GM12801 (cell line): ENCODE results near the gene OTOF.

Source experiments
- TF ChIP-seq, protein P1 (sequence below): IDR thresholded peaks from one replicate; pipeline ENCODE4 v1.5.1; 2011; ENCODE audit warnings: control low read depth; ENCODE audit not compliant: insufficient read length; ENCODE audit errors: extremely low read depth

Gene OTOF

DNA sequence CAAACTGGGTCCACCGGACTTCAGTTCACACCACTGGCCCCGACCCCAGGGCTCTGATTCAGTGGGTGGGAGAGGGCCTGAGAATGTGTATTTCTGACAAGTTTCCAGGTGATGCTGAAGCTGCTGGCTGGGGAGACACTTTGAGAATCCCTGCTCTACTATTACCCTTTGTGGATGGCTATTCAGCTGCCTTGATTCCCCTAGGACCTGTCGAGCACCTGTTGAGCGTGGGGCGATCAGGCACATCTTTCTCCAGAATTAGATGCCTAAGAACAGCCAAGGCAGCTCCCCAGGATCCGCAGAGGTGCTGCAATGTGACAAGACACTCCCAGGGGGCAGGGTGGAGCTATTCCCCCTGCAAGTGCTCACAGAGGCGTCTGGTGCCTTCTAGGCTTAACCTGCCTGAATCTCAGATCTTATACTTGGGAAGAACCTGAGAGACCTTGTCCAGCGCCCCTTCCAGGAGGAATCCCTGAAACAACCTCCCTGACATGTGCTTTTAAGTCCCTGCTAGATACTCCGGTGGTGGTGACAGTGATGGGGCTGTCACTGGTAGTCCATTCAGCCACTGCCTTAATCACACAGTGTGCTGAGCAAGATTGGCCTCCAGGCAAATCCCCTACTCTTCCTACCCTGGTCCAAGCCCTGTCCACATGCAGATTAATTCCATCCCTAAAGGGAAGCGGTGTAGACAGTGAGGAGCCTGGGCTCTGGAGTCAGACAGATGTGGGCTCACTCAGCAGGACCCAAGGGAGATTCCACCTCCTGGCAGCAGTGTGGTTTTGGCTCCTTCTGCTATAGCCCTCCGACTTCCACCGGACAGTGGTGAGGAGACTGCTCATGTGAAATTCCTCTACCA, 43.4 kb upstream of the OTOF start:
- TF ChIP-seq, protein P1, sequence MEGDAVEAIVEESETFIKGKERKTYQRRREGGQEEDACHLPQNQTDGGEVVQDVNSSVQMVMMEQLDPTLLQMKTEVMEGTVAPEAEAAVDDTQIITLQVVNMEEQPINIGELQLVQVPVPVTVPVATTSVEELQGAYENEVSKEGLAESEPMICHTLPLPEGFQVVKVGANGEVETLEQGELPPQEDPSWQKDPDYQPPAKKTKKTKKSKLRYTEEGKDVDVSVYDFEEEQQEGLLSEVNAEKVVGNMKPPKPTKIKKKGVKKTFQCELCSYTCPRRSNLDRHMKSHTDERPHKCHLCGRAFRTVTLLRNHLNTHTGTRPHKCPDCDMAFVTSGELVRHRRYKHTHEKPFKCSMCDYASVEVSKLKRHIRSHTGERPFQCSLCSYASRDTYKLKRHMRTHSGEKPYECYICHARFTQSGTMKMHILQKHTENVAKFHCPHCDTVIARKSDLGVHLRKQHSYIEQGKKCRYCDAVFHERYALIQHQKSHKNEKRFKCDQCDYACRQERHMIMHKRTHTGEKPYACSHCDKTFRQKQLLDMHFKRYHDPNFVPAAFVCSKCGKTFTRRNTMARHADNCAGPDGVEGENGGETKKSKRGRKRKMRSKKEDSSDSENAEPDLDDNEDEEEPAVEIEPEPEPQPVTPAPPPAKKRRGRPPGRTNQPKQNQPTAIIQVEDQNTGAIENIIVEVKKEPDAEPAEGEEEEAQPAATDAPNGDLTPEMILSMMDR, result no peak

DNA sequence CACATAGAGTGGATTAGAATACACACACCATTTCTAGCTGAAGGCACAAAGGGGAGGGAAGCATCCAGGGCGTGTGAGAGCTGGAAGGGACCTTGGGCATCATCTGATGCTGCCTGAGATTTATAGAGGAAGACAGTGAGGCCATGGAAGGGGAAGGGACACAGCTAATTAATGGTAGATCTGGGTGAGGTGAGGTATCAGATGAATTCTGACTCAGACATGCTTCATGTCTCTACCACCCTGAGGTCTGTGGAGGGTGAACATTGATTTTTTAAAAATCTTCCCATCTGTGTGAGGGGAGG, 42.2 kb upstream of the OTOF start:
- TF ChIP-seq, protein P1, result no peak

DNA sequence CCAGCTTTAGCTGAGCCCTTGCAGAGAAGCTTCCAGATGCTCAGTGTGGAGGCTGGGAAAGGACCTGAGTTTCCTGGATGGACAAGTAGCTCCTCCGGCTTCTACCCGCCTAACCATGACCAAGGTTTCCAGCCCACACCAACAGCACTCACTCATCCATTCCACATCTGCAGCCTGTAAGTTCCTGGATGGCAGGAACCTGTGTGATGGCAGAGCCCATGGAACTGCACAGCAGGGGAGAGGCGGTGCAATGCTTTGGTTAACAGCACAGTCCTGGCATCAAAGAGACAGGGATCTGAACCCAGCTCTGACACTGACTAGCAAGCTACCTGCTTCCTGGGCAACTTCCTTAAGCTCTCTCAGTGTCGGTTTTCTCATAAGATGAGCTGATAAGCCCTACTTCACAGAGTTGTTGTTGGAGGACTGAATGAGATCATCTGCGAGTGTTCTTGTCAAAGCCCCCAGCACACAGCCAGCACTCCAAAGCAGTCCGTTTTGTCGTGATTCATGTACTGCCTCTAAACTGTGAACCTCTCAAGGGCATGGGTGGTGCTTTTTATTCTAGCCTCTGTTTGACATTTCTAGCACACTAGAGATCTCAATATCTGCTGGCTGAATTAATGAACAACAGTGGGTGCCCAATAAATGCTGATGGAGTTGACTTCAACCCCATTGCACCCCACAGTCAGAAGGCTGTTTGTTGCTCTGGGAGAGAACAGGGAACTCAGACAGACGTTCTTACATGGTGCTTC, 41.6 kb upstream of the OTOF start:
- TF ChIP-seq, protein P1, result no peak

DNA sequence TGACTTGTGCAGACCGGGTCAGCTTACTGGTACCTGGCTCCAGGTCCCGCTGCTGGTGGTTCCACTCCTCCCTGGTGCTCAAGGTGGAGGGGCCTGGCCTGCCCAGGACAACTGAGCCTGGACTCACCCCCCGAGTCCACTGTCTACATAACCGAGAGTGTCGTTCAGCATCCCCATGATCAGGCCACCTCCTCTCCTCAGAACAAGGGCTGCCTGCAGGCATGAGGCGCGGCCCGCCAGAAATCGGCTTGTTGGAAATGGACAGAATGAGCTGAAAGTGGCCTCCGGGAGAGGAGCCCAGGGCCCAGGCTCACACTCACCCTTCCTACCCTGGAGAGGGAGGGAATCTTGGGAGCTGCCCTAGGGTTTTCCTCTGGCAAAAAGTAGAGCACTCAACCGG, 38.9 kb upstream of the OTOF start:
- TF ChIP-seq, protein P1, result no peak

DNA sequence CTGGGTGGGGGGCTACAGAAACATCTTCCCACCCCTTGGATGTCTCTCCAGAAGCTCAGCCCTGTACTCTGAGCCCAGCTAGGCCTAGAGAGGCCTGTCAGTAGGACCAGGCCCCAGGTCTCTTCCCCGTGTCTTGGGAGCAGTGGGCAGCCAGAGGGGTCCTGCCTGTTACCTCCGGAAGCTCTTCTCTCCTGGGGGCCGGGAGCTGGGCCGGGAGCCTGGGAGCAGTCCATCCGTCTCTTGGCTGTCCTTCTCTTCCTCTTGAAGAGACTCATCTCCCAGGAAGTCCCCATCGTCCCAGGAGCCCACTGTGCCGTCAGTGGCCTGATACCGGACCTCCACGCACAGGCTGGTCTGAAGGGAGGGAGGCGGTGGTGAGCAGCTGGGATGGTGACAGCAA, 38.3 kb upstream of the OTOF start:
- TF ChIP-seq, protein P1, result no peak

DNA sequence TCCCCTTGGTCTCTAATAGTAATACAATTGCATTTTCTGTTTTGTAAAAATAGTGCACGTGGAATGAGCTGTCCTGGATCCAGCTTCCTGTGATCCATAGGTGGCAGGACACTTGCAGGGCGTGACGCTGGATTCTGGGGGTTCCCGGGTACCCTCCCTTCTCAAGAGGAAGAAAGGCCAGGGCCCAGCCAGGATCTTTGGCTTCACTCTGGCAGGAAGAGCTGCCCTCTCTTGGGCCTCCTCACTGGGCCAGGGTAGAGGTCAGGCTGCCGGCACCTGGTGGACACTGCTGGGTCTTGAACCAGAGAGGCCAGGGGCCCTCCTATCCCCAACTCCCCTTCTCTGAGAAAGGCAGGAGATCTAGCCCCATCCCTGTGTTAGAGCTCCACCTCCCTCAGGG, 37.8 kb upstream of the OTOF start:
- TF ChIP-seq, protein P1, result no peak

DNA sequence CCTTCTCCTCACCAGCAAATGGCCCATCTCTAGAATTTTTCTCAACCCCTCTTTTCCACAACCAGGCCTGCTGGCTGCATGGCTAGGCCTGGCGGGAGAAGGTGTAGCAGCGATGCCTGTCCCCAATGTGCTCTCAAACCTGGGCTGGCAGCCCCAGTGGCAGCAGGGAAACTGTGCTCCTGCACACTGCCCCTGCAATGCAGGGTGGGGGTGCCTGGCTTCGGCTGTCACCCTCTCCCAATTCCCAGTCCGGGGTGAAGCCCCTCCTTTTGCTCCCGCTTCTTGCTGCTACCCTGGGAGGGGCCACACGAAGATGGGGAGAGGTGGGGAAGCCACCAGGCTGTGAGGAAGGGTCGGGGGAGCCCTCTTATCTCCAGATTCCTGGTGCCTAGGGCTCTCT, 36.1 kb upstream of the OTOF start:
- TF ChIP-seq, protein P1, result no peak
